ENCODE measurements around the gene GNA12.

Gene GNA12

DNA sequence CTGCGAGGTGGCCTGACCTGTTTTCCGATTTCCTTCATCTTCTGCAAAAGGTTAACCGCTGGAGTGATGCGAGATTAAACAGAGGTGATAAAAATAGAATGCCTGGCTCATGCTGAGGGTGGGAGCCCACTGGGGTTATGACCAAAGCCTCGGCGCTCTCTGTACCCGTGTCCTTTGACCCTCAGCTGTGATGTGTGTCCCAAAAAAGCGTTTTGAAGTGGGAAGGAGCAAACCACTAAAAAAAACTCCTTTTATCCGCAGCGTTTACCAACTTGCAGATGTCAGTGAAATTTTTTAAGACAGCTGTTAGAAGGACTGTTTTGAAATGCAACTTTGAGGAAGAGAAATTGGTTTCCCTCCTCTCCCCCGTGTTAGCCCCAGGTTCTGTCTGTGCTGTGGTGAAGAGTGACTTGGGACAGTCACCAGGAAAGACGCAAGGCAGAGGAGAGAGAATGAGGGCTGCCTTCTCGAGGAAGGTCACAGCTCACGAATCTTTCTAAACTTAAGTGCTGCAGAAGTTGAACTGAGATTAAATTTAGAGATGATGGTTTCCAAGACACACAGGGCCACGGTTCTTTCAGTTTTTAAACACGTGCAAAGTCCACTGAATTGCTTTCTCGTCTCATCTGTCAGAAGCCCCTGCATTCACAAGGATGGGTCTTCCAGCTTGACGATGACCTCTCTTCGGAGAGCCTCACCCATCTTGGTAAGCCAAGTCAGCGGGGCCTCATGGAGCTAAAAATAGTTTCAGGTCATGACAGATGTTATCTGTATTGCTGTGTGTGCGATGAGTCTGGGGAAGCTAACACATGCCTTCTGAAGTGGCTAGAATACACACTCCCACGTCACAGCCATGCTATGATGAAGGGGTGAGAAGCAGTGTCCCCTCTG, 128.5 kb downstream of the GNA12 start:
- TF ChIP-seq, protein P1, sequence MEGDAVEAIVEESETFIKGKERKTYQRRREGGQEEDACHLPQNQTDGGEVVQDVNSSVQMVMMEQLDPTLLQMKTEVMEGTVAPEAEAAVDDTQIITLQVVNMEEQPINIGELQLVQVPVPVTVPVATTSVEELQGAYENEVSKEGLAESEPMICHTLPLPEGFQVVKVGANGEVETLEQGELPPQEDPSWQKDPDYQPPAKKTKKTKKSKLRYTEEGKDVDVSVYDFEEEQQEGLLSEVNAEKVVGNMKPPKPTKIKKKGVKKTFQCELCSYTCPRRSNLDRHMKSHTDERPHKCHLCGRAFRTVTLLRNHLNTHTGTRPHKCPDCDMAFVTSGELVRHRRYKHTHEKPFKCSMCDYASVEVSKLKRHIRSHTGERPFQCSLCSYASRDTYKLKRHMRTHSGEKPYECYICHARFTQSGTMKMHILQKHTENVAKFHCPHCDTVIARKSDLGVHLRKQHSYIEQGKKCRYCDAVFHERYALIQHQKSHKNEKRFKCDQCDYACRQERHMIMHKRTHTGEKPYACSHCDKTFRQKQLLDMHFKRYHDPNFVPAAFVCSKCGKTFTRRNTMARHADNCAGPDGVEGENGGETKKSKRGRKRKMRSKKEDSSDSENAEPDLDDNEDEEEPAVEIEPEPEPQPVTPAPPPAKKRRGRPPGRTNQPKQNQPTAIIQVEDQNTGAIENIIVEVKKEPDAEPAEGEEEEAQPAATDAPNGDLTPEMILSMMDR (IDR thresholded peaks at IDR 0.05; ENCODE audit: insufficient read depth, missing control alignments), result no peak
- FAIRE-seq (no peak), DNase-seq (ENCODE audit: insufficient read length, low spot score) (no peak)

DNA sequence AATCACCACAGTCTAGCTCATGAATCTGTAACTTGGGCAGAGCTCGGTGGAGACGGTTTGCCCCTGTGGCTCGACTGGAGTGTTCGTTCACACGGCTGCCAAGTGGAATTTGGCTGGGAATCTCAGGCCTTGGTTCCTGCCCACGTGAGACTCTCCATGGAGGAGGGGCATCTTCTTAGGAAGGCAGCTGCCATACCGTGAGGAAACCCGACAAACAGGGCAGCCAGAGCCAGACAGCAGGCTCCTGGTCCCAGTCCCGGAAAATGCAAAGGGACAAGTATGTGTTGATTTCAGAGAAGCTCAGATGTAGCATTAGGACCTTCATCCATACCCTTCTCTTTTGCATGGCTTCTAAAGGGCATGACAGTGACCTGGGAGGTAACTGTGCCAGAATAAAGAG, 129.5 kb downstream of the GNA12 start:
- FAIRE-seq (no peak), DNase-seq (ENCODE audit: insufficient read length, low spot score) (no peak)
- TF ChIP-seq, protein P1 (IDR thresholded peaks at IDR 0.05; ENCODE audit: insufficient read depth, missing control alignments), result no peak

DNA sequence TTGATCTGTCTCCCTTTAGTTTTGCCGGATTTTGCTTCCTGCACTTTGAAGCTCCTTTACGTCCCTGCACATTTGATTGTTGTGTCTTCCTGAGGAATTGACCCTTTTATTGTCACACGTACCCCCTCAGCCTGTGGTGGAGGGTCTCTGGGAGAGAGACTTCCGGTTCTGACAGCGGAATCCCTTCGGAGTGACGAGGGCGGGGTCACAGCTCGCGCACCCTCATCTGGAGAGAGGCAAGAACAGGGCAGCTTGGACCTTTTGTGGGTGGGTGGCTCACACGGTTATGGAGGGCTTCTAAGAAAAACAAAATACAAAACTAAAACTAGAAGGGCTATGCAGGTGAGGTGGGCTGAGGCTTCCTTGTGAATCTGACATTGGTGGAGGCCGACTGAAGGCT, 130.1 kb downstream of the GNA12 start:
- FAIRE-seq, result no peak
- TF ChIP-seq, protein P1 (IDR thresholded peaks at IDR 0.05; ENCODE audit: insufficient read depth, missing control alignments), result no peak

DNA sequence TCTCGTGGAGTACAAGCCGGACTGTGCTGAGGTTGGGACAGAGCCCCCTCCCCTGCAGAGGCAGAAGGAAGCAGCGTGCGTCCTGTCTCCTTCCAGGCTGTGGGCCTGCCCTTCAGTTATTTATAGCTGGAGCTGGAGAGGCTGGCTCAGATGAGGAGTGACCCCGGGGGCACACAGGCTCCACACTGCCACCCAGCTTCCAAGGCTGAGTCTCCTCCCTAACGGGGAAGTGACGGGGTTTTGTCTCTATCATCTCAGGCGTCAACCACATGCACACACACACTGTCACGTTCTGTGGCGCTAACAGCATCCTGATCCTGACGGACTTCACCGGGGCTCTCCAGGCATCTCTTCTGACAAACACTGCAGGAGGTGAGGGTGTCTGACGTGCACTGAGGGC, 130.7 kb downstream of the GNA12 start:
- no peak for FAIRE-seq
- DNase-seq (ENCODE audit: insufficient read length, low spot score), result no peak
- TF ChIP-seq, protein P1 (IDR thresholded peaks at IDR 0.05; ENCODE audit: insufficient read depth, missing control alignments), result no peak

More for the DNA sequence above, 130.1 kb downstream of the GNA12 start:
- DNase-seq (ENCODE audit: insufficient read length, low spot score), result no peak

DNA sequence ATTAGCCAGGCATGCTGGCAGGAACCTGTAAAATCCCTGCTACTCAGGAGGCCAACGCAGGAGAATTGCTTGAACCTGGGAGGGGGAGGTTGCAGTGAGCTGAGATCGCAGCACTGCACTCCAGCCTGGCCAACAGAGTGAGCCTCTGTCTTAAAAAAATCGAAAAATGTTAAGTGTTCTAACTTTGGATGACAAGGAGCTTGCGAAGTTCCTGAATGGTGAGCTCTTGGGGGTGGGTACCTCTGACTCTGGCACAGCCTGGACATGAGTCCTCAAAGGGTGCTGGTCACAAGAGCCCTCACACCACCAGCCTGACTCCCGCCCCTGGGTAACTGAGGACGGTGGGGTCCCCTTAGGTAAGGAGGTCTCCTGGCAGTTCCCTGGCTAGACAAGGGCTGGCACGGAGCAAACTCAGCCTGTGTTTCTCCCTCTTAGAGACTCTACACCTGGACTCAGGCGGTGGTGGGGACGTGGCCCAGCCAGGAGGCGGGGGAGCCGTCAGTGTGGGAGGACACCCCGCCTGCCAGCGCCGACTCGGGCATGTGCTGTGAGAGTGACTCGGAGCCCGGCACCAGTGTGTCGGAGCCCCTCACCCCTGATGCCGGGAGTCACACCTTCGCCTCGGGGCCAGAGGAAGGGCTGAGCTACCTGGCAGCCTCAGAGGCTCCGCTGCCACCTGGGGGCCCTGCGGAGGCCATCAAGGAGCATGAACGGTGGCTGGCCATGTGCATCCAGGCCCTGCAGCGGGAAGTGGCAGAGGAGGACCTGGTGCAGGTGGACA, 132.0 kb downstream of the GNA12 start:
- FAIRE-seq, result no peak
- TF ChIP-seq, protein P1 (IDR thresholded peaks at IDR 0.05; ENCODE audit: insufficient read depth, missing control alignments), result no peak
- no peak for DNase-seq (ENCODE audit: insufficient read length, low spot score)

DNA sequence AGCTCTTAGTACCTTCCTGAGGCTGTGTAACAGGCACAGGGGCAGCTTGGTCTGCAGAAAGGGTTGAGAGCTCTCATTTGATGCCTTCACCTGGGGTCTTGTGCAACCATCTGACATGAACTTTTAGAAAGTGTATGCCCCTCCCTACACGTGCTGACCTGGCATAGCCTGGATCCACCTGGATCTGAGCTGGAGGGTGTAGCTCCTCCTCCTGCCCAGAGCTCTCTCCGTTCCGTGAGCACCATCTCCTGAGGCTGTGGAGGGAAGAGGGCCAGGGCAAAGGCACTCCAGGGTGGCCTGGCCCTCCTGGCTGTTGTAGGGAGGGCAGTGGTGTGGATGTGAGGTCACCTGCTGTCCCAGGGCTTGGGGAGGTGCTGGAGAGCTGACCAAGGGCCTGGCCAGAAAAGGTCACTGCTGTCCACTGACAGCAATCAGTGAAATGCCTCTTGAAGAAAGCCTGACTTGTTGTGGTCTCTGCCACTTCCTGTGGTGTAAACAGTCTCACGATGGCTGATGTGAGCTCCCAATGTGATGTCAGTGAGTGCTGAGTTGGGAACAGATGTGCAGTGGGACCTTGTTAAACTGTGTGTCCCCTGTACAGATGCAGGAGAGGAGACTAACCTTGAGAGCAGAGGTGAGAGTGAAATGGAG, 133.1 kb downstream of the GNA12 start:
- FAIRE-seq, result no peak
- DNase-seq (ENCODE audit: insufficient read length, low spot score), result no peak
- TF ChIP-seq, protein P1 (IDR thresholded peaks at IDR 0.05; ENCODE audit: insufficient read depth, missing control alignments), result no peak

Data from D721Med (cell line).